22Rv1 (cell line): ENCODE results near the gene SLC8A3.

ENCODE experiments used
- CTCF ChIP-seq: fragments of 450-650 bp; IDR thresholded peaks from 2 replicates; pipeline ENCODE4 v1.5.1; 2017; ENCODE audit warnings: mild to moderate bottlenecking
- ZFX ChIP-seq: fragments of 450-650 bp; IDR thresholded peaks from 2 replicates; pipeline ENCODE4 v1.6.1; 2017; ENCODE audit warnings: antibody characterized with exemption, borderline replicate concordance

- TF ChIP-seq CTCF (no peak), ZFX (no peak)
Observed at GRCh38 chr14:70234066-70234950, 45.6 kb upstream of the SLC8A3 start.
